ENCODE measurements around the gene C4BPA.

C4BPA gene

GRCh38 chr1:207067665-207068064 is 36.4 kb upstream of the C4BPA start:
- peaks cover 25% of the 10 kb centered on the region; the same call in 1 of the 2 replicates for H3K36me3 ChIP-seq (ENCODE audit: insufficient read depth, low read length)
- no peaks in the 10 kb centered on the region for H3K79me2 ChIP-seq (ENCODE audit: insufficient read depth, low read length)
- no peak for TF ChIP-seq CTCF (IDR thresholded peaks at IDR 0.05; ENCODE audit: low read length)
- no peak for TF ChIP-seq EZH2 (IDR thresholded peaks at IDR 0.05; ENCODE audit: borderline replicate concordance, low read length)
- no peaks in the 10 kb centered on the region for H3K4me1 ChIP-seq (ENCODE audit: insufficient read depth, low read length, severe bottlenecking)
- no peaks in the 10 kb centered on the region for H4K20me1 ChIP-seq (ENCODE audit: insufficient read depth, low read length)
- no peaks in the 10 kb centered on the region for H3K27me3 ChIP-seq (ENCODE audit: insufficient read depth, low read length)
- H2AFZ ChIP-seq (ENCODE audit: low read length), result no peak overlapping the region
- H3F3A ChIP-seq (ENCODE audit: insufficient read depth, low read length), result no peaks in the 10 kb centered on the region
- H3K9me2 ChIP-seq (ENCODE audit: low read depth, low read length), result no peaks in the 10 kb centered on the region
- no peak overlapping the region for H3K27ac ChIP-seq (ENCODE audit: low read depth, low read length, poor library complexity, severe bottlenecking)
- no peak overlapping the region for H3K9ac ChIP-seq (ENCODE audit: low read length)
- H3K9me3 ChIP-seq (ENCODE audit: low read length), result no peaks in the 10 kb centered on the region
- H3K4me2 ChIP-seq (ENCODE audit: low read length), result no peak overlapping the region
- H3K4me3 ChIP-seq (ENCODE audit: low read depth, low read length, poor library complexity, severe bottlenecking), result no peak overlapping the region

DNA sequence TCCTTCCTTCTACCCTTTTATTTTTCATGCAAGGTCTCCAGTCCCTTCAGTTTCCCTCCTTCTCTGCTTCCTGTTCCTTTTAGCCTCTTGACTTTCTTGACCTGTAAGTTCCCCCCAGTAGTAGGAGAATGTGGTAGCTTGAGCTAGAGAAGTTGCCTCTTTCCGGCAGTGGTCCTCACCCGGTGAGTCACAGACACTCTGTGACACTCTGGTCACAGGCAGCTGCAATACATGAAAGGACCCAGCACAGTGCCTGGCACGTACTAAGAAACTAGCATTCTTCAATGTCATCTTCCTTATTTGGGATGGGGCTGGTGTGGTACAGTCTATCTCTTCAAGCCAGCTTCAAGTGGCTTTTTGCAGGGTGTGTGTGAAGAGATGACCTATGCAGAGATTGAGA is 35.0 kb upstream of the C4BPA start:
- Histone ChIP-seq H3F3A (ENCODE audit: insufficient read depth, low read length) (no peaks in the 10 kb centered on the region), H3K79me2 (ENCODE audit: insufficient read depth, low read length) (no peaks in the 10 kb centered on the region), H3K9ac (ENCODE audit: low read length) (no peak overlapping the region), H3K36me3 (ENCODE audit: insufficient read depth, low read length) (peaks cover 16% of the 10 kb centered on the region; the same call in 1 of the 2 replicates), H3K4me3 (ENCODE audit: low read depth, low read length, poor library complexity, severe bottlenecking) (no peak overlapping the region), H3K4me1 (ENCODE audit: insufficient read depth, low read length, severe bottlenecking) (no peaks in the 10 kb centered on the region), H3K9me3 (ENCODE audit: low read length) (no peaks in the 10 kb centered on the region), H3K27me3 (ENCODE audit: insufficient read depth, low read length) (no peaks in the 10 kb centered on the region), H3K4me2 (ENCODE audit: low read length) (no peak overlapping the region), H4K20me1 (ENCODE audit: insufficient read depth, low read length) (no peaks in the 10 kb centered on the region), H3K27ac (ENCODE audit: low read depth, low read length, poor library complexity, severe bottlenecking) (no peak overlapping the region), H2AFZ (ENCODE audit: low read length) (no peak overlapping the region), H3K9me2 (ENCODE audit: low read depth, low read length) (no peaks in the 10 kb centered on the region)
- TF ChIP-seq CTCF (IDR thresholded peaks at IDR 0.05; ENCODE audit: low read length), result no peak
- TF ChIP-seq EZH2 (IDR thresholded peaks at IDR 0.05; ENCODE audit: borderline replicate concordance, low read length), result no peak

GRCh38 chr1:207069858-207070506 is 34.1 kb upstream of the C4BPA start:
- Histone ChIP-seq H3K4me1 (ENCODE audit: insufficient read depth, low read length, severe bottlenecking) (no peaks in the 10 kb centered on the region), H3K9ac (ENCODE audit: low read length) (no peak overlapping the region), H3K4me2 (ENCODE audit: low read length) (no peak overlapping the region), H3K27me3 (ENCODE audit: insufficient read depth, low read length) (no peaks in the 10 kb centered on the region), H2AFZ (ENCODE audit: low read length) (no peak overlapping the region), H3K4me3 (ENCODE audit: low read depth, low read length, poor library complexity, severe bottlenecking) (no peak overlapping the region), H3K36me3 (ENCODE audit: insufficient read depth, low read length) (peaks cover 16% of the 10 kb centered on the region; the same call in 1 of the 2 replicates), H3F3A (ENCODE audit: insufficient read depth, low read length) (no peaks in the 10 kb centered on the region), H4K20me1 (ENCODE audit: insufficient read depth, low read length) (no peaks in the 10 kb centered on the region), H3K27ac (ENCODE audit: low read depth, low read length, poor library complexity, severe bottlenecking) (no peak overlapping the region), H3K9me2 (ENCODE audit: low read depth, low read length) (no peaks in the 10 kb centered on the region), H3K79me2 (ENCODE audit: insufficient read depth, low read length) (no peaks in the 10 kb centered on the region), H3K9me3 (ENCODE audit: low read length) (no peaks in the 10 kb centered on the region)
- no peak for TF ChIP-seq CTCF (IDR thresholded peaks at IDR 0.05; ENCODE audit: low read length)
- TF ChIP-seq EZH2 (IDR thresholded peaks at IDR 0.05; ENCODE audit: borderline replicate concordance, low read length), result no peak
